Measurements from ENCODE around the gene ACSM4. TPM values are rescaled to one million over a fixed set of nuclear protein-coding genes. Genes with fewer than 3 reads are reported as not detected.

ACSM4 gene, protein sequence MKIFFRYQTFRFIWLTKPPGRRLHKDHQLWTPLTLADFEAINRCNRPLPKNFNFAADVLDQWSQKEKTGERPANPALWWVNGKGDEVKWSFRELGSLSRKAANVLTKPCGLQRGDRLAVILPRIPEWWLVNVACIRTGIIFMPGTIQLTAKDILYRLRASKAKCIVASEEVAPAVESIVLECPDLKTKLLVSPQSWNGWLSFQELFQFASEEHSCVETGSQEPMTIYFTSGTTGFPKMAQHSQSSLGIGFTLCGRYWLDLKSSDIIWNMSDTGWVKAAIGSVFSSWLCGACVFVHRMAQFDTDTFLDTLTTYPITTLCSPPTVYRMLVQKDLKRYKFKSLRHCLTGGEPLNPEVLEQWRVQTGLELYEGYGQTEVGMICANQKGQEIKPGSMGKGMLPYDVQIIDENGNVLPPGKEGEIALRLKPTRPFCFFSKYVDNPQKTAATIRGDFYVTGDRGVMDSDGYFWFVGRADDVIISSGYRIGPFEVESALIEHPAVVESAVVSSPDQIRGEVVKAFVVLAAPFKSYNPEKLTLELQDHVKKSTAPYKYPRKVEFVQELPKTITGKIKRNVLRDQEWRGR
- not detected in 5 replicates for total RNA-seq (2022; extraction: Qiagen RNA extraction)

GRCh38 chr12:7303772-7304171 is at the start of gene ACSM4:
ACSM4 (plus strand) TSS chr12:7304072; CDS start chr12:7304332, 260 bp downstream.

Other genes with a start within 250 kb of the ACSM4 start
- gene C1S, start 243.4 kb upstream of the ACSM4 start, total RNA-seq (2022; extraction: Qiagen RNA extraction) = 40.4 to 73.4 TPM (median 41.9 TPM) in 5 replicates
- 27.7 to 49.0 TPM (median 30.3 TPM) in 5 replicates for gene C1R, start 211.6 kb upstream of the ACSM4 start, total RNA-seq (2022; extraction: Qiagen RNA extraction)
- gene C1RL, start 194.9 kb upstream of the ACSM4 start, total RNA-seq (2022; extraction: Qiagen RNA extraction) = 10.8 to 14.6 TPM (median 13.4 TPM) in 5 replicates
- not detected in 5 replicates for gene RBP5, start 175.2 kb upstream of the ACSM4 start, total RNA-seq (2022; extraction: Qiagen RNA extraction)
- gene CLSTN3, start 173.7 kb upstream of the ACSM4 start, total RNA-seq (2022; extraction: Qiagen RNA extraction) = 11.7 to 17.4 TPM (median 14.9 TPM) in 5 replicates
- gene PEX5, start 114.4 kb upstream of the ACSM4 start, total RNA-seq (2022; extraction: Qiagen RNA extraction) = 23.6 to 28.4 TPM (median 27.3 TPM) in 5 replicates
- gene CD163L1, start 140.1 kb downstream of the ACSM4 start, total RNA-seq (2022; extraction: Qiagen RNA extraction) = 0.22 to 0.67 TPM (median 0.41 TPM) in 5 replicates
- 0.03 to 0.06 TPM (median 0.06 TPM) in 3 of 5 replicates, not detected in the others for gene CD163, start 199.7 kb downstream of the ACSM4 start, total RNA-seq (2022; extraction: Qiagen RNA extraction)